MM.1S (cell line): ENCODE results near the gene MIPOL1.
"Not testable (repeated sequence)": the region's sequence is repeated elsewhere in the genome, so short reads cannot be mapped to it uniquely, and the experiment has no call there.

Experiments used
- DNase-seq: peaks from one replicate; pipeline ENCODE4 v3.0.0-alpha.2; 2015
- H2AFZ ChIP-seq: fragments of 300-600 bp; sonication (generic); 2 replicates; pipeline ENCODE4 v1.6.0; 2016; ENCODE audit warnings: antibody characterized with exemption, low read length
- H3F3A ChIP-seq: fragments of 300-600 bp; sonication (generic); 2 replicates; pipeline ENCODE4 v1.6.1; 2016; ENCODE audit warnings: mild to moderate bottlenecking, antibody characterized with exemption, low read length, moderate library complexity, mixed read lengths; ENCODE audit not compliant: insufficient read depth
- H3K27ac ChIP-seq: fragments of 300-600 bp; sonication (generic); 2 replicates; pipeline ENCODE4 v1.5.1; 2016; ENCODE audit warnings: mild to moderate bottlenecking, low read length
- H3K27me3 ChIP-seq: fragments of 300-600 bp; sonication (generic); replicated peaks from 2 replicates; pipeline ENCODE4 v1.6.0; 2016; ENCODE audit warnings: low read length; ENCODE audit not compliant: insufficient read depth
- H3K36me3 ChIP-seq: fragments of 300-600 bp; sonication (generic); replicated peaks from 2 replicates; pipeline ENCODE4 v1.6.1; 2016; ENCODE audit warnings: mild to moderate bottlenecking, low read length, mixed read lengths; ENCODE audit not compliant: insufficient read depth
- H3K4me1 ChIP-seq: fragments of 300-600 bp; sonication (generic); 2 replicates; pipeline ENCODE4 v1.6.1; 2016; ENCODE audit warnings: low read length, mixed read lengths
- H3K4me2 ChIP-seq: fragments of 300-600 bp; sonication (generic); 2 replicates; pipeline ENCODE4 v1.6.0; 2016; ENCODE audit warnings: low read depth, low read length
- H3K4me3 ChIP-seq: fragments of 300-600 bp; sonication (generic); 2 replicates; pipeline ENCODE4 v1.5.1; 2016; ENCODE audit warnings: low read length, mixed read lengths
- H3K79me2 ChIP-seq: fragments of 300-600 bp; sonication (generic); 2 replicates; pipeline ENCODE4 v1.6.1; 2016; ENCODE audit warnings: mixed run types, low read length, mixed read lengths
- H3K9ac ChIP-seq: fragments of 300-600 bp; sonication (generic); 2 replicates; pipeline ENCODE4 v1.6.1; 2016; ENCODE audit warnings: low read length, mixed read lengths
- H3K9me2 ChIP-seq: fragments of 300-600 bp; sonication (generic); replicated peaks from 2 replicates; pipeline ENCODE4 v1.6.1; 2016; ENCODE audit warnings: mild to moderate bottlenecking, low read length, mixed read lengths; ENCODE audit not compliant: insufficient read depth
- H3K9me3 ChIP-seq: fragments of 300-600 bp; sonication (generic); replicated peaks from 2 replicates; pipeline ENCODE4 v1.6.1; 2016; ENCODE audit warnings: mild to moderate bottlenecking, low read length, mixed read lengths; ENCODE audit not compliant: insufficient read depth
- H4K20me1 ChIP-seq: fragments of 300-600 bp; sonication (generic); 2 replicates; pipeline ENCODE4 v1.6.1; 2016; ENCODE audit warnings: mild to moderate bottlenecking, low read length, moderate library complexity, mixed read lengths; ENCODE audit not compliant: insufficient read depth
- EZH2 ChIP-seq: fragments of 300-600 bp; sonication (generic); optimal IDR thresholded peaks from 2 replicates; pipeline ENCODE3; 2017; ENCODE audit warnings: low read depth, mild to moderate bottlenecking, antibody characterized with exemption, low read length, mixed read lengths
- EZH2phosphoT487 ChIP-seq: fragments of 300-600 bp; sonication (generic); IDR thresholded peaks from 2 replicates; pipeline ENCODE4 v1.6.1; 2018; ENCODE audit warnings: antibody characterized with exemption, low read length
- TF ChIP-seq, protein P1 (sequence below): fragments of 300-600 bp; sonication (generic); IDR thresholded peaks from 2 replicates; pipeline ENCODE4 v1.5.1; 2016; ENCODE audit warnings: antibody characterized with exemption, low read length, mixed read lengths

MIPOL1 gene

DNA sequence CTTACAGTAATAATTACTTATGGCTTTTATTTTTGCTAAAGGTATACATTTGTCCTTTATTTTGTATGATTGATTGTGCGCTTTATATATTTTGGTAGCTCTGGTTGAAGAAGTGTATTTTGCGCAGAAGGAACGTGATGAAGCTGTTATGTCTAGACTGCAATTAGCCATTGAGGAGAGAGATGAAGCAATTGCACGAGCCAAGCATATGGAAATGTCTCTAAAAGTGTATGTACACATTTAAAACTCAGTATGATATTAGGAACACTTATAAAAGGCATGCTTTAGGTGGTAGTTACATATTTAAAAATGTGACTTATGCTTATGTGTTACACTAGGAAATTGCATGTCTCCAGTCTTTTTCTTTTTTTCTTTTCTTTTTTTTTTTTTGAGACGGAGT lies 87.5 kb downstream of the MIPOL1 start:
- Histone ChIP-seq H3K9me2 (no peaks in the 10 kb centered on the region), H4K20me1 (no peaks in the 10 kb centered on the region), H3K9me3 (no peaks in the 10 kb centered on the region), H3F3A (no peaks in the 10 kb centered on the region), H3K79me2 (no peaks in the 10 kb centered on the region), H3K4me2 (no peak overlapping the region), H3K4me1 (no peaks in the 10 kb centered on the region), H3K27ac (no peak overlapping the region), H3K36me3 (no peaks in the 10 kb centered on the region), H3K4me3 (no peak overlapping the region), H2AFZ (no peak overlapping the region), H3K27me3 (no peaks in the 10 kb centered on the region), H3K9ac (no peak overlapping the region)
- TF ChIP-seq, protein P1, sequence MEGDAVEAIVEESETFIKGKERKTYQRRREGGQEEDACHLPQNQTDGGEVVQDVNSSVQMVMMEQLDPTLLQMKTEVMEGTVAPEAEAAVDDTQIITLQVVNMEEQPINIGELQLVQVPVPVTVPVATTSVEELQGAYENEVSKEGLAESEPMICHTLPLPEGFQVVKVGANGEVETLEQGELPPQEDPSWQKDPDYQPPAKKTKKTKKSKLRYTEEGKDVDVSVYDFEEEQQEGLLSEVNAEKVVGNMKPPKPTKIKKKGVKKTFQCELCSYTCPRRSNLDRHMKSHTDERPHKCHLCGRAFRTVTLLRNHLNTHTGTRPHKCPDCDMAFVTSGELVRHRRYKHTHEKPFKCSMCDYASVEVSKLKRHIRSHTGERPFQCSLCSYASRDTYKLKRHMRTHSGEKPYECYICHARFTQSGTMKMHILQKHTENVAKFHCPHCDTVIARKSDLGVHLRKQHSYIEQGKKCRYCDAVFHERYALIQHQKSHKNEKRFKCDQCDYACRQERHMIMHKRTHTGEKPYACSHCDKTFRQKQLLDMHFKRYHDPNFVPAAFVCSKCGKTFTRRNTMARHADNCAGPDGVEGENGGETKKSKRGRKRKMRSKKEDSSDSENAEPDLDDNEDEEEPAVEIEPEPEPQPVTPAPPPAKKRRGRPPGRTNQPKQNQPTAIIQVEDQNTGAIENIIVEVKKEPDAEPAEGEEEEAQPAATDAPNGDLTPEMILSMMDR = no peak
- TF ChIP-seq EZH2phosphoT487 = no peak
- no peak for TF ChIP-seq EZH2
- no peak for DNase-seq

DNA sequence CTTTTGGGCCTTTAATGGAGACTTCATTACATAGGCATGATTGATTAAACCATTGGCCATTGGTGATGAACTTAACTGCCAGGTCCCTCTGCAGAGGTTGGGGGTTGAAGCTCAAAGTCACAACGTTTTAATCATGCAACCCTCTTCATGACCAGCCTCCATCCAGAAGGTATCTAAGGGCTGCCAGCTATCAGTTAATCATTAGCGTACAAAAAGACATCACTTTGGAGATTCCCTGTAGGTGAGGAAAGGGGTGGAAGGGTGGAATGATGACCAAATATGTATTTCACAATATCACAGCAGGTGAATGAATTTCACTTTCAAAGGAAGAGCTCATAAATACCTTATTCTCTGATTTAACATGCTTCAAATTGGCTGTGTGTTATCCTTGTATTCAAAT lies 92.0 kb downstream of the MIPOL1 start:
- H3K4me3 ChIP-seq = no peak overlapping the region

DNA sequence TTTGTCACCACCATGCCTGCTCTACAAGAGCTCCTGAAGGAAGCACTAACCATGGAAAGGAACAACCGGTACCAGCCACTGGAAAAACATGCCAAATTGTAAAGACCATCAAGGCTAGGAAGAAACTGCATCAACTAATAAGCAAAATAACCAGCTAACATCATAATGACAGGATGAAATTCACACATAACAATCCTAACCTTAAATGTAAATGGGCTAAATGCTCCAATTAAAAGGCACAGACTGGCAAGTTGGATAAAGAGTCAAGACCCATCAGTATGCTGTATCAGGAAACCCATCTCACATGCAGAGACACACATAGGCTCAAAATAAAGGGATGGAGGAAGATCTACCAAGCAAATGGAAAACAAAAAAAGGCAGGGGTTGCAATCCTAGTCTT lies 97.5 kb downstream of the MIPOL1 start:
- H3K36me3 ChIP-seq, H3K9me2 ChIP-seq, H3K27me3 ChIP-seq, H3K79me2 ChIP-seq, H3K9me3 ChIP-seq, H3F3A ChIP-seq, H4K20me1 ChIP-seq, H3K4me3 ChIP-seq, H3K4me2 ChIP-seq, DNase-seq, H2AFZ ChIP-seq, H3K27ac ChIP-seq, H3K4me1 ChIP-seq, H3K9ac ChIP-seq: not testable (repeated sequence)

More for the DNA sequence above, 92.0 kb downstream of the MIPOL1 start:
- TF ChIP-seq EZH2phosphoT487 (no peak), EZH2 (no peak)
- TF ChIP-seq, protein P1 = no peak
- Histone ChIP-seq H2AFZ (no peak overlapping the region), H4K20me1 (no peaks in the 10 kb centered on the region), H3K27me3 (no peaks in the 10 kb centered on the region), H3K27ac (no peak overlapping the region), H3K79me2 (no peaks in the 10 kb centered on the region), H3K36me3 (no peaks in the 10 kb centered on the region), H3K9ac (no peak overlapping the region), H3K4me1 (no peaks in the 10 kb centered on the region), H3K9me3 (no peaks in the 10 kb centered on the region), H3F3A (no peaks in the 10 kb centered on the region), H3K9me2 (no peaks in the 10 kb centered on the region), H3K4me2 (no peak overlapping the region)
- DNase-seq = no peak

DNA sequence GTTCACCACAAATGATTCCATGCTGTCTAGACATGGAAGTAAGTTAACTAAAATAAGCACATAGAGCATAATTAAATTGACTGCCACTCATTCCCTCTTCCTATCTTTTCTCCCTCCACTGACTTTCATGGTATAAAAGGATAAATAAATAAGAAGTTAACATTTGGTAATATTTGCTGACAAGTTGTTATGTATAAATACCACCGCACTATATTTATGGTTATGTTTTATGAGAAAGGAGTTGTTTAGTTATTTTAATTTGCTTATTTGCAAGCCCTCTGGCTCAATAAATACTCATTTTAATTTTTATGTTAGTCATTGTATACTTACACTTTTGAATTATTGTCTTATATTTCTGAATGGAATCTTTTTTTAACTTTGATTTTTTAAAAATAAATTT lies 113.5 kb downstream of the MIPOL1 start:
- DNase-seq = no peak
- no peaks in the 10 kb centered on the region for H3K4me1 ChIP-seq
- H3K9me2 ChIP-seq = no peaks in the 10 kb centered on the region
- H3K36me3 ChIP-seq = no peaks in the 10 kb centered on the region
- no peak overlapping the region for H3K27ac ChIP-seq
- no peaks in the 10 kb centered on the region for H3K9me3 ChIP-seq
- no peak overlapping the region for H3K4me2 ChIP-seq
- H3F3A ChIP-seq = no peaks in the 10 kb centered on the region
- TF ChIP-seq, protein P1 = no peak
- TF ChIP-seq EZH2 = no peak
- TF ChIP-seq EZH2phosphoT487 = no peak
- H3K4me3 ChIP-seq = no peak overlapping the region
- H2AFZ ChIP-seq = no peak overlapping the region
- no peaks in the 10 kb centered on the region for H3K79me2 ChIP-seq
- H3K9ac ChIP-seq = no peak overlapping the region
- no peaks in the 10 kb centered on the region for H3K27me3 ChIP-seq
- no peaks in the 10 kb centered on the region for H4K20me1 ChIP-seq
